H1 (cell line): ENCODE results near the gene AGRN. TPM values are rescaled to one million over a fixed set of nuclear protein-coding genes. Genes with fewer than 3 reads are reported as not detected.

Source experiments
- CTCF ChIA-PET: fragments of 300-600 bp; sonication (Branson Sonifier 250); formaldehyde crosslinking; loops from one replicate; lab custom pipeline; 2021; ENCODE audit not compliant: partially characterized antibody; lab: Charles Lee
- POLR2A ChIA-PET: fragments of 300-600 bp; sonication (Branson Sonifier 250); formaldehyde crosslinking; loops from one replicate; lab custom pipeline; 2021; ENCODE audit warnings: inconsistent platforms; ENCODE audit not compliant: partially characterized antibody; lab: Charles Lee
- DNase-seq, 2 experiments: peaks; one replicate each; pipeline versions ENCODE4 v3.0.0 to v3.0.0-alpha.2; 2010 to 2022; ENCODE audit warnings: low spot score in 2 of 2, low read depth in 1 of 2, mixed read lengths in 1 of 2
- FAIRE-seq: peaks from 2 replicates; lab custom pipeline; 2011; peaks lifted over from hg19 to GRCh38; lab: Jason Lieb, UNC
- H2AFZ ChIP-seq: 2 replicates; pipeline ENCODE4 v1.8.1; 2012; ENCODE audit warnings: low read length, inconsistent platforms
- H2AK5ac ChIP-seq: 2 replicates; pipeline ENCODE4 v1.6.1; 2013; ENCODE audit warnings: low read depth, low read length
- H2BK120ac ChIP-seq: replicated peaks from 2 replicates; pipeline ENCODE3; 2013; ENCODE audit warnings: low read depth, low read length, inconsistent platforms
- H2BK12ac ChIP-seq: 2 replicates; pipeline ENCODE4 v1.6.1; 2013; ENCODE audit warnings: low read depth, low read length
- H2BK15ac ChIP-seq: 2 replicates; pipeline ENCODE4 v1.6.1; 2013; ENCODE audit warnings: low read length
- H2BK20ac ChIP-seq: 2 replicates; pipeline ENCODE4 v1.6.1; 2013; ENCODE audit warnings: low read length
- H2BK5ac ChIP-seq: 2 replicates; pipeline ENCODE4 v1.6.1; 2013; ENCODE audit warnings: low read depth, low read length
- H3K14ac ChIP-seq: 2 replicates; pipeline ENCODE4 v1.6.1; 2013; ENCODE audit warnings: inconsistent platforms; ENCODE audit not compliant: insufficient read length
- H3K18ac ChIP-seq: 2 replicates; pipeline ENCODE4 v1.6.1; 2013; ENCODE audit warnings: low read length; ENCODE audit errors: extremely low read depth
- H3K23ac ChIP-seq: 2 replicates; pipeline ENCODE4 v1.6.1; 2013; ENCODE audit warnings: inconsistent platforms; ENCODE audit not compliant: insufficient read length
- H3K23me2 ChIP-seq: 2 replicates; pipeline ENCODE4 v1.6.1; 2013; ENCODE audit warnings: low read depth, low read length
- H3K27ac ChIP-seq: 2 replicates; pipeline ENCODE4 v1.6.1; 2011; ENCODE audit warnings: low read depth, low read length, inconsistent platforms
- H3K27me3 ChIP-seq, 4 experiments: replicated peaks in 1 of 4; 1 replicate in 1 of 4; 2 replicates in 3 of 4; pipeline versions ENCODE4 v1.6.1 to v1.8.1; 2011 to 2013; ENCODE audit warnings: low read length in 3 of 4, mild to moderate bottlenecking in 3 of 4, inconsistent platforms in 2 of 4, mixed read lengths in 2 of 4, moderate library complexity in 1 of 4; ENCODE audit not compliant: control insufficient read depth in 3 of 4, insufficient read depth in 3 of 4; ENCODE audit errors: extremely low read depth in 1 of 4
- H3K36me3 ChIP-seq, 4 experiments: 2 replicates each; pipeline versions ENCODE4 v1.6.1 to v1.8.1; 2011 to 2013; ENCODE audit warnings: mild to moderate bottlenecking in 4 of 4, low read length in 3 of 4, moderate library complexity in 2 of 4, control low read depth in 1 of 4, inconsistent platforms in 1 of 4; ENCODE audit not compliant: insufficient read depth in 4 of 4, control insufficient read depth in 2 of 4
- H3K4ac ChIP-seq: replicated peaks from 2 replicates; pipeline ENCODE3; 2013; ENCODE audit warnings: low read length, low read depth, mixed read lengths, inconsistent platforms; ENCODE audit not compliant: insufficient read length
- H3K4me1 ChIP-seq, 4 experiments: replicated peaks in 1 of 4; 1 replicate in 1 of 4; 2 replicates in 3 of 4; pipeline versions ENCODE4 v1.6.1 to v1.8.1; 2011 to 2013; ENCODE audit warnings: low read length in 3 of 4, inconsistent platforms in 2 of 4, mixed read lengths in 1 of 4; ENCODE audit not compliant: insufficient read depth in 4 of 4, control insufficient read depth in 3 of 4
- H3K4me2 ChIP-seq, 2 experiments: 2 replicates each; pipeline versions ENCODE4 v1.6.1 to v1.8.1; 2011 to 2013; ENCODE audit warnings: low read depth in 2 of 2, low read length in 2 of 2, control low read depth in 1 of 2, inconsistent platforms in 1 of 2, mild to moderate bottlenecking in 1 of 2; ENCODE audit not compliant: insufficient read depth in 1 of 2
- H3K4me3 ChIP-seq, 4 experiments: fragments of 200-600, 300-600 bp in 1 of 4; sonication (generic), shearing (Covaris generic), sonication (Bioruptor Twin) in 1 of 4; 2 replicates each; pipeline versions ENCODE4 v1.5.1 to v1.8.1; 2011 to 2016; ENCODE audit warnings: low read length in 4 of 4, low read depth in 3 of 4, control low read depth in 2 of 4, inconsistent platforms in 2 of 4, mild to moderate bottlenecking in 2 of 4, mixed read lengths in 1 of 4, moderate library complexity in 1 of 4; ENCODE audit not compliant: insufficient read depth in 2 of 4; ENCODE audit errors: extremely low read depth in 1 of 4
- H3K56ac ChIP-seq: replicated peaks from 2 replicates; pipeline ENCODE3; 2013; ENCODE audit warnings: low read depth, mild to moderate bottlenecking, mixed read lengths, low read length, inconsistent platforms; ENCODE audit not compliant: insufficient read length
- H3K79me1 ChIP-seq: 2 replicates; pipeline ENCODE4 v1.6.1; 2013; ENCODE audit warnings: low read depth, low read length, control low read depth
- H3K79me2 ChIP-seq, 2 experiments: 2 replicates each; pipeline versions ENCODE4 v1.6.1 to v1.8.1; 2012 to 2013; ENCODE audit warnings: low read length in 2 of 2, mild to moderate bottlenecking in 2 of 2, inconsistent platforms in 1 of 2; ENCODE audit not compliant: insufficient read depth in 2 of 2, control insufficient read depth in 1 of 2
- H3K9ac ChIP-seq, 4 experiments: replicated peaks in 1 of 4; 1 replicate in 1 of 4; 2 replicates in 3 of 4; pipeline versions ENCODE4 v1.6.1 to v1.8.1; 2011 to 2013; ENCODE audit warnings: low read depth in 3 of 4, low read length in 3 of 4, control low read depth in 2 of 4, mild to moderate bottlenecking in 2 of 4, moderate library complexity in 2 of 4, inconsistent platforms in 1 of 4; ENCODE audit errors: extremely low read depth in 1 of 4
- H3K9me3 ChIP-seq, 2 experiments: 2 replicates each; pipeline versions ENCODE4 v1.6.1 to v1.8.1; 2012 to 2013; ENCODE audit warnings: mild to moderate bottlenecking in 2 of 2, moderate library complexity in 2 of 2, control low read depth in 1 of 2, inconsistent platforms in 1 of 2, low read depth in 1 of 2, low read length in 1 of 2, mixed read lengths in 1 of 2; ENCODE audit not compliant: insufficient read depth in 2 of 2
- H4K20me1 ChIP-seq, 2 experiments: replicated peaks in 1 of 2; 2 replicates each; pipeline versions ENCODE3 to v1.8.1; 2011 to 2013; ENCODE audit warnings: inconsistent platforms in 2 of 2, low read length in 2 of 2, mild to moderate bottlenecking in 1 of 2; ENCODE audit not compliant: insufficient read depth in 2 of 2, control insufficient read depth in 1 of 2
- H4K5ac ChIP-seq: 2 replicates; pipeline ENCODE4 v1.6.1; 2013; ENCODE audit warnings: low read length, low read depth, mixed read lengths, inconsistent platforms; ENCODE audit not compliant: insufficient read length
- H4K8ac ChIP-seq: 2 replicates; pipeline ENCODE4 v1.8.0; 2013; ENCODE audit warnings: mild to moderate bottlenecking, moderate library complexity, low read length, inconsistent platforms; ENCODE audit not compliant: insufficient read depth; ENCODE audit errors: extremely low read depth
- H4K91ac ChIP-seq: replicated peaks from 2 replicates; pipeline ENCODE3; 2013; ENCODE audit warnings: low read length, mixed read lengths, inconsistent platforms; ENCODE audit not compliant: insufficient read length
- ASH2L ChIP-seq: fragments of 200-600, 300-600 bp; sonication (generic); IDR thresholded peaks from one replicate; pipeline ENCODE4 v1.7.1; 2017; ENCODE audit warnings: low read length
- CHD2 ChIP-seq: IDR thresholded peaks from 2 replicates; pipeline ENCODE4 v1.6.1; 2012; ENCODE audit warnings: low read length, improper control_type of control experiment
- KDM4A ChIP-seq: IDR thresholded peaks from one replicate; pipeline ENCODE4 v1.7.1; 2012; ENCODE audit warnings: low read depth, mild to moderate bottlenecking, moderate library complexity, low read length, inconsistent platforms; ENCODE audit not compliant: severe bottlenecking
- KDM5A ChIP-seq: fragments of 200-600 bp; IDR thresholded peaks from 2 replicates; pipeline ENCODE4 v1.7.1; 2012; ENCODE audit warnings: mild to moderate bottlenecking, low read length, inconsistent platforms, mixed read lengths
- POLR2A ChIP-seq, 2 experiments: IDR thresholded peaks; 1 replicate in 1 of 2; 2 replicates in 1 of 2; pipeline ENCODE4 v1.6.1; 2011; ENCODE audit warnings: low read depth in 2 of 2, low read length in 2 of 2, mild to moderate bottlenecking in 2 of 2; ENCODE audit errors: control extremely low read depth in 1 of 2
- RXRA ChIP-seq: IDR thresholded peaks from 2 replicates; pipeline ENCODE4 v1.6.1; 2011; ENCODE audit warnings: low read depth, mild to moderate bottlenecking, low read length, moderate library complexity; ENCODE audit not compliant: insufficient read depth
- WGBS, 2 experiments: shearing (Covaris generic) in 1 of 2; methylation state at CpG; one replicate each; pipeline versions ENCODE4 v1.1.6 to v1.1.7; 2013 to 2015; ENCODE audit warnings: low lambda C conversion rate in 2 of 2, mixed read lengths in 2 of 2, inconsistent platforms in 1 of 2, low coverage in 1 of 2, missing lambda C conversion rate in 1 of 2; ENCODE audit not compliant: insufficient replicate concordance in 2 of 2, insufficient coverage in 1 of 2, insufficient read length in 1 of 2; ENCODE audit errors: extremely low coverage in 1 of 2, missing lambda C conversion rate in 1 of 2; 5-methylcytosine and 5-hydroxymethylcytosine counted together
- polyA plus RNA-seq, 7 experiments: library from polyadenylated mRNA; depleted of rRNA in 3 of 7; stranded (reverse) in 5 of 7; unstranded in 2 of 7; fragments of >200 nt in 5 of 7; fragments of 200-250 nt in 2 of 7; gene quantifications; 1 replicate in 5 of 7; 2 replicates in 1 of 7; 4 replicates in 1 of 7; pipeline versions ENCODE4 v1.2.1 to v1.2.3, GENCODE V29; 2011 to 2013; ENCODE audit warnings: missing spikeins in 2 of 7, mixed read lengths in 2 of 7
- total RNA-seq: library from RNA; stranded (reverse); fragmentation: NEBNext Ultra II Directional; extraction: Animal tissue kit (Norgen Biotek cat#: 25700); gene quantifications from 2 replicates; pipeline ENCODE4 v1.2.1, GENCODE V29; 2021

Gene AGRN
- total and polyA plus RNA-seq, 2 of the 8 experiments (the other 6 are each of a cell fraction or from before 2014, with no cell fraction given), result 52.3 to 155 TPM

- H2BK15ac ChIP-seq, result no peak overlapping the region
- H3K27me3 ChIP-seq, result peaks cover 0 to 46% (median 32%) of the 10 kb centered on the region in 4 experiments; a peak in 6 of 7 replicates
- ChIA-PET CTCF (interaction anchor here (1.1 to 7.0 kb wide), 4 partner anchors 11 to 91 kb away, joined by 3 to 53 read pairs (median 6); partner anchors contain the start of gene PERM1), POLR2A (interaction anchor here (1.3 to 1.5 kb wide), 2 partner anchors 12 to 29 kb away, joined by 3 to 4 read pairs; no protein-coding TSS in a partner anchor)
- TF ChIP-seq RXRA, result no peak
- no peak for TF ChIP-seq ASH2L
- no peak for TF ChIP-seq POLR2A (IDR thresholded peaks at IDR 0.05; ENCODE audit: control extremely low read depth in 1 of 2, low read depth in 2 of 2, low read length in 2 of 2)
- TF ChIP-seq CHD2, result no peak
- no peak for TF ChIP-seq KDM5A
- TF ChIP-seq KDM4A, result no peak
- peaks cover 5% of the 10 kb centered on the region; the same call in 1 of the 2 replicates for H3K23me2 ChIP-seq
- H2BK12ac ChIP-seq, result no peak overlapping the region
- H3K79me2 ChIP-seq, result peaks cover 0 to 3% of the 10 kb centered on the region in 2 experiments; a peak in 1 of 4 replicates
- H3K14ac ChIP-seq, result no peak overlapping the region
- H3K4me3 ChIP-seq, result no peak overlapping the region
- no peaks in the 10 kb centered on the region for H3K9me3 ChIP-seq
- no peaks in the 10 kb centered on the region; the same call in 1 of the 2 replicates for H3K79me1 ChIP-seq
- H3K4me2 ChIP-seq, result no peak overlapping the region
- H3K36me3 ChIP-seq, result no peaks in the 10 kb centered on the region
- WGBS, 2 experiments, result 90% methylated on average over 21 of the region's 28 CpGs; no CpG with 5 or more reads in 1 of the 2 experiments
- no peak overlapping the region for H3K4ac ChIP-seq
- H2BK120ac ChIP-seq, result no peak overlapping the region
- H4K5ac ChIP-seq, result no peak overlapping the region
- H3K18ac ChIP-seq, result no peak overlapping the region
- no peak overlapping the region for H2AFZ ChIP-seq
- no peak overlapping the region; the same call in 1 of the 2 replicates for H4K8ac ChIP-seq
- peaks cover 0 to 17% of the 10 kb centered on the region in 2 experiments for H4K20me1 ChIP-seq
- H2AK5ac ChIP-seq, result no peak overlapping the region
- H4K91ac ChIP-seq, result no peak overlapping the region
- DNase-seq (no peak), FAIRE-seq (no peak)
- H3K9ac ChIP-seq, result no peak overlapping the region
- no peak overlapping the region for H2BK20ac ChIP-seq
- H3K4me1 ChIP-seq, result peaks cover 0 to 15% (median 5%) of the 10 kb centered on the region in 4 experiments; a peak in 4 of 7 replicates
- no peak overlapping the region for H2BK5ac ChIP-seq
- H3K23ac ChIP-seq, result no peak overlapping the region
- no peak overlapping the region for H3K56ac ChIP-seq
- H3K27ac ChIP-seq, result no peak overlapping the region
Observed at GRCh38 chr1:972726-973458, 47.0 kb upstream of the AGRN start.
